Neural cell (in vitro differentiated cells): Measurements from ENCODE around the gene PPP1R12B.

ENCODE experiments used
- EP300 ChIP-seq: fragments of 450-650 bp; conservative IDR thresholded peaks from 2 replicates; pipeline ENCODE4 v1.6.1; 2014; ENCODE audit warnings: antibody characterized with exemption, mild to moderate bottlenecking, moderate library complexity; ENCODE audit not compliant: poor library complexity, severe bottlenecking
- EZH2 ChIP-seq: fragments of 200-600, 300-800 bp; shearing (Covaris generic), sonication (generic); IDR thresholded peaks from 2 replicates; pipeline ENCODE4 v1.6.1; 2014; ENCODE audit warnings: antibody characterized with exemption, low read length, borderline replicate concordance, mild to moderate bottlenecking; ENCODE audit not compliant: insufficient read depth, poor library complexity, severe bottlenecking
- POLR2AphosphoS5 ChIP-seq: IDR thresholded peaks from 2 replicates; pipeline ENCODE4 v1.6.1; 2012
- RAD21 ChIP-seq: fragments of 450-650 bp; conservative IDR thresholded peaks from 2 replicates; pipeline ENCODE4 v1.6.1; 2014; ENCODE audit warnings: antibody characterized with exemption, mild to moderate bottlenecking, moderate library complexity
- SMC3 ChIP-seq: fragments of 450-650 bp; conservative IDR thresholded peaks from 2 replicates; pipeline ENCODE4 v1.6.1; 2014; ENCODE audit warnings: antibody characterized with exemption, mild to moderate bottlenecking, moderate library complexity; ENCODE audit not compliant: poor library complexity
- TAF1 ChIP-seq: IDR thresholded peaks from 2 replicates; pipeline ENCODE4 v1.6.1; 2012; ENCODE audit warnings: low read depth
- TF ChIP-seq, protein P1 (sequence below): fragments of 450-650 bp; IDR thresholded peaks from 2 replicates; pipeline ENCODE4 v1.5.1; 2014; ENCODE audit warnings: antibody characterized with exemption, mild to moderate bottlenecking, moderate library complexity; ENCODE audit not compliant: poor library complexity, severe bottlenecking

DNA sequence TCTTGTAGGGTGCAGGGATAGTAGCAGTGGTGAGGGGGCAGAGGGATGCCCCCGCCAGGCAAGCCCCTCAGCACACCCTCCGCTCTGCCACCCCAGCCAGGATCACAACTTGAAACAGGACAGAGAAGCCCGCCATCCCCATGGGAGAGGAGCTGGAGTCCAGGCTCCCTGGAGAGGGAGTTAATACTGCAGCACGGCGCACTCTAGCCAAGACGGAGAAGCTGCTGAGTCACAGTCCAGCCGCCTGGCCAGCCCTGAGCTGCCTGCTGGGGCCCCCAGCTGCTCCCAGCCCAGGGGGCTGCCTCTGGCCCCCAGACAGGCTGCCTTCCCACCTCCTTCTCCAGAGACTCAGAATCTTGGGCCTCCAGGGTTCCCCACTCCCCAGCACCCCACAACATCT, 274.6 kb downstream of the PPP1R12B start:
- TF ChIP-seq, protein P1, sequence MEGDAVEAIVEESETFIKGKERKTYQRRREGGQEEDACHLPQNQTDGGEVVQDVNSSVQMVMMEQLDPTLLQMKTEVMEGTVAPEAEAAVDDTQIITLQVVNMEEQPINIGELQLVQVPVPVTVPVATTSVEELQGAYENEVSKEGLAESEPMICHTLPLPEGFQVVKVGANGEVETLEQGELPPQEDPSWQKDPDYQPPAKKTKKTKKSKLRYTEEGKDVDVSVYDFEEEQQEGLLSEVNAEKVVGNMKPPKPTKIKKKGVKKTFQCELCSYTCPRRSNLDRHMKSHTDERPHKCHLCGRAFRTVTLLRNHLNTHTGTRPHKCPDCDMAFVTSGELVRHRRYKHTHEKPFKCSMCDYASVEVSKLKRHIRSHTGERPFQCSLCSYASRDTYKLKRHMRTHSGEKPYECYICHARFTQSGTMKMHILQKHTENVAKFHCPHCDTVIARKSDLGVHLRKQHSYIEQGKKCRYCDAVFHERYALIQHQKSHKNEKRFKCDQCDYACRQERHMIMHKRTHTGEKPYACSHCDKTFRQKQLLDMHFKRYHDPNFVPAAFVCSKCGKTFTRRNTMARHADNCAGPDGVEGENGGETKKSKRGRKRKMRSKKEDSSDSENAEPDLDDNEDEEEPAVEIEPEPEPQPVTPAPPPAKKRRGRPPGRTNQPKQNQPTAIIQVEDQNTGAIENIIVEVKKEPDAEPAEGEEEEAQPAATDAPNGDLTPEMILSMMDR: no peak
- TF ChIP-seq TAF1 (no peak), EZH2 (no peak), POLR2AphosphoS5 (no peak), RAD21 (no peak), EP300 (no peak), SMC3 (no peak)
